ENCODE data around the gene GAL3ST1. TPM values are rescaled to one million over a fixed set of nuclear protein-coding genes. Genes with fewer than 3 reads are reported as not detected.
"Not testable (repeated sequence)": the region's sequence is repeated elsewhere in the genome, so short reads cannot be mapped to it uniquely, and the experiment has no call there.

GAL3ST1 gene
- total RNA-seq, 1 donor from 2014 or later, result 11.4 TPM

- H3K4me3 ChIP-seq (ENCODE audit: low read depth, low read length), result peak overlapping the region; percentile 56
- no peak for DNase-seq (ENCODE audit: low read depth)
- TF ChIP-seq CTCF (conservative IDR thresholded peaks at IDR 0.05; ENCODE audit: low read depth, low read length), result no peak
Measured at GRCh38 chr22:30573594-30574094, 821 bp downstream of the GAL3ST1 start.

- no peak for DNase-seq (ENCODE audit: low read depth)
- no peak for TF ChIP-seq CTCF (conservative IDR thresholded peaks at IDR 0.05; ENCODE audit: low read depth, low read length)
- peak overlapping the region; percentile 56 for H3K4me3 ChIP-seq (ENCODE audit: low read depth, low read length)
Measured at GRCh38 chr22:30572840-30573593, 1.4 kb downstream of the GAL3ST1 start.

- TF ChIP-seq CTCF (conservative IDR thresholded peaks at IDR 0.05; ENCODE audit: low read depth, low read length), result no peak
- H3K4me3 ChIP-seq (ENCODE audit: low read depth, low read length), result peak overlapping the region; percentile 31
- DNase-seq (ENCODE audit: low read depth), result no peak
Measured at GRCh38 chr22:30572210-30572609, 2.3 kb downstream of the GAL3ST1 start.

GRCh38 chr22:30569674-30570202 lies 4.7 kb downstream of the GAL3ST1 start:
- no peak overlapping the region for H3K4me3 ChIP-seq (ENCODE audit: low read depth, low read length)
- no peak for DNase-seq (ENCODE audit: low read depth)
- no peak for TF ChIP-seq CTCF (conservative IDR thresholded peaks at IDR 0.05; ENCODE audit: low read depth, low read length)

- DNase-seq (ENCODE audit: low read depth), result no peak
- no peak for TF ChIP-seq CTCF (conservative IDR thresholded peaks at IDR 0.05; ENCODE audit: low read depth, low read length)
- no peak overlapping the region for H3K4me3 ChIP-seq (ENCODE audit: low read depth, low read length)
Measured at GRCh38 chr22:30568137-30568805, 6.2 kb downstream of the GAL3ST1 start.

GRCh38 chr22:30567277-30567676 lies 7.2 kb downstream of the GAL3ST1 start:
- not testable (repeated sequence) for DNase-seq (ENCODE audit: low read depth); H3K4me3 ChIP-seq (ENCODE audit: low read depth, low read length)

- DNase-seq (ENCODE audit: low read depth), result peak; percentile 39
- H3K4me3 ChIP-seq (ENCODE audit: low read depth, low read length), result no peak overlapping the region
- TF ChIP-seq CTCF (conservative IDR thresholded peaks at IDR 0.05; ENCODE audit: low read depth, low read length), result no peak
Measured at GRCh38 chr22:30566125-30566524, 8.3 kb downstream of the GAL3ST1 start.
